ENCODE results near the gene PRM3. TPM values are rescaled to one million over a fixed set of nuclear protein-coding genes. Genes with fewer than 3 reads are reported as not detected.

The PRM3 gene
- total RNA-seq, 1 donor from 2014 or later = not detected

DNA sequence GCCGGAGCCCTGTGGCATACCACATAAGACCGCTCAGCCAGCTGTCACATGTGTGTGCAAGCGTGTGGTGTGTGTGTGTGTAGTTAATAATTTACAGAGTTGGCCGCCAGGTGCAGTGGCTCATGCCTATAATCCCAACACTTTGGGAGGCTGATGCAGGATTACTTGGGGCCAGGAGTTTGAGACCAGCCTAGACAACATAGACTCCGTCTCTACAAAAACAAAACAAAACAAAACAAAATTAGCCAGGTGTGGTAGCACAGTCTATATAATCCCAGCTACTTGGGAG, 37.8 kb downstream of the PRM3 start:
- H3K9me3 ChIP-seq (ENCODE audit: low read depth) = no peaks in the 10 kb centered on the region
- no peaks in the 10 kb centered on the region for H4K20me1 ChIP-seq (ENCODE audit: low read depth)
- TF ChIP-seq, protein P1, sequence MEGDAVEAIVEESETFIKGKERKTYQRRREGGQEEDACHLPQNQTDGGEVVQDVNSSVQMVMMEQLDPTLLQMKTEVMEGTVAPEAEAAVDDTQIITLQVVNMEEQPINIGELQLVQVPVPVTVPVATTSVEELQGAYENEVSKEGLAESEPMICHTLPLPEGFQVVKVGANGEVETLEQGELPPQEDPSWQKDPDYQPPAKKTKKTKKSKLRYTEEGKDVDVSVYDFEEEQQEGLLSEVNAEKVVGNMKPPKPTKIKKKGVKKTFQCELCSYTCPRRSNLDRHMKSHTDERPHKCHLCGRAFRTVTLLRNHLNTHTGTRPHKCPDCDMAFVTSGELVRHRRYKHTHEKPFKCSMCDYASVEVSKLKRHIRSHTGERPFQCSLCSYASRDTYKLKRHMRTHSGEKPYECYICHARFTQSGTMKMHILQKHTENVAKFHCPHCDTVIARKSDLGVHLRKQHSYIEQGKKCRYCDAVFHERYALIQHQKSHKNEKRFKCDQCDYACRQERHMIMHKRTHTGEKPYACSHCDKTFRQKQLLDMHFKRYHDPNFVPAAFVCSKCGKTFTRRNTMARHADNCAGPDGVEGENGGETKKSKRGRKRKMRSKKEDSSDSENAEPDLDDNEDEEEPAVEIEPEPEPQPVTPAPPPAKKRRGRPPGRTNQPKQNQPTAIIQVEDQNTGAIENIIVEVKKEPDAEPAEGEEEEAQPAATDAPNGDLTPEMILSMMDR (IDR thresholded peaks at IDR 0.05) = no peak
- TF ChIP-seq EZH2 (IDR thresholded peaks at IDR 0.05) (no peak), EZH2phosphoT487 (IDR thresholded peaks at IDR 0.05) (no peak)
- H3K4me2 ChIP-seq = no peak overlapping the region
- no peak overlapping the region for H3K4me3 Mint-ChIP-seq
- H3K27me3 ChIP-seq = no peaks in the 10 kb centered on the region
- no peaks in the 10 kb centered on the region for H3K36me3 ChIP-seq
- peaks cover 2% of the 10 kb centered on the region for H3K4me1 Mint-ChIP-seq
- no peaks in the 10 kb centered on the region for H3K36me3 Mint-ChIP-seq
- H2AFZ ChIP-seq (replicated peaks) = no peak overlapping the region
- H3K79me2 ChIP-seq (ENCODE audit: low read depth) = no peaks in the 10 kb centered on the region
- H3F3A ChIP-seq (ENCODE audit: low read depth) = no peaks in the 10 kb centered on the region
- H3K27ac ChIP-seq = no peak overlapping the region
- H3K9me3 Mint-ChIP-seq = no peaks in the 10 kb centered on the region
- H3K27me3 Mint-ChIP-seq (ENCODE audit: insufficient read depth, low read depth) = peaks cover 5% of the 10 kb centered on the region
- no peak overlapping the region for H3K27ac Mint-ChIP-seq
- H3K4me3 ChIP-seq = no peak overlapping the region
- no peak for DNase-seq (ENCODE audit: low spot score)
- no peaks in the 10 kb centered on the region for H3K4me1 ChIP-seq
- no peak overlapping the region for H3K9ac ChIP-seq

DNA sequence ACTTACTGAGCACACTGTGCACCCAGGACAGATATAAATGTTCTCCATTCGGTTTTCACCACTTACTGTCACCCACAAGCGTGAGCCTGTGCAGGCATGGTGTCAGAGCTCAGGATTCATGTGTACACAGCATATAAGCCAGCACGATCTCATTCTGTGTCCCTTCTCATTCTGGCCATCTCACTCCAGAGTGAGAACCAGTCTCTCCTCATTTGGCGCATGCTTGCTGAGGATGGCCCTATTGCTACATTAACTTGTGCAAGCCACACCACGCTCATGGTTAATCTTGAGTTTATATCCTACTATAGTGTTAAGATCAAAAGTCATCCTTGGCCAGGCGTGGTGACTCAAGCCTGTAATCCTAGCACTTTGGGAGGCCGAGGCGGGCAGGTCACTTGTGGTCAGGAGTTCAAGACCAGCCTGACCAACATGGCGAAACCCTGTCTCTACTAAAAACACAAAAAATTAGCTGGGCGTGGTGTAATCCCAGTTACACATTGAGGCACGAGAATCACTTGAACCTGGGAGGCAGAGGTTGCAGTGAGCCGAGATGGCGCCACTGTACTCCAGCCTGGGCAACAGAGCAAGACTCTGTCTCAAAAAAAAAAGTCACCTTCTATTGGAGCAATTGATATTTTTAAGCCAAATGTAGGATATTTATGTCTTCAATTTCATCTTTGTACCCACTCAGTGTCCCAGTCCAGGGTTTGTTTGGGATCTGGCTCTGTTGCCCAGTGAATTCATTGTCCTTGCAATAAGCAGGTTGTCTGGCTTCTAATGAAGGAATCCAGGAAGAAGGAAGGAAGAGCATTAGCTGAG, 38.3 kb downstream of the PRM3 start:
- H3K27me3 ChIP-seq = no peaks in the 10 kb centered on the region
- H3K4me1 ChIP-seq = no peaks in the 10 kb centered on the region
- no peak for DNase-seq (ENCODE audit: low spot score)
- H3K4me3 ChIP-seq = no peak overlapping the region
- TF ChIP-seq EZH2phosphoT487 (IDR thresholded peaks at IDR 0.05) = no peak
- TF ChIP-seq EZH2 (IDR thresholded peaks at IDR 0.05) = no peak
- TF ChIP-seq, protein P1 (IDR thresholded peaks at IDR 0.05) = no peak
- H3K9me3 Mint-ChIP-seq = no peaks in the 10 kb centered on the region
- no peak overlapping the region for H3K27ac Mint-ChIP-seq
- H3K9ac ChIP-seq = no peak overlapping the region
- peaks cover 5% of the 10 kb centered on the region for H3K27me3 Mint-ChIP-seq (ENCODE audit: insufficient read depth, low read depth)
- H3K4me1 Mint-ChIP-seq = peaks cover 2% of the 10 kb centered on the region
- H3K9me3 ChIP-seq (ENCODE audit: low read depth) = no peaks in the 10 kb centered on the region
- no peaks in the 10 kb centered on the region for H3K36me3 Mint-ChIP-seq
- H2AFZ ChIP-seq (replicated peaks) = no peak overlapping the region
- no peak overlapping the region for H3K4me3 Mint-ChIP-seq
- no peaks in the 10 kb centered on the region for H3K36me3 ChIP-seq
- no peak overlapping the region for H3K4me2 ChIP-seq
- no peaks in the 10 kb centered on the region for H3F3A ChIP-seq (ENCODE audit: low read depth)
- no peaks in the 10 kb centered on the region for H3K79me2 ChIP-seq (ENCODE audit: low read depth)
- no peaks in the 10 kb centered on the region for H4K20me1 ChIP-seq (ENCODE audit: low read depth)
- H3K27ac ChIP-seq = no peak overlapping the region

DNA sequence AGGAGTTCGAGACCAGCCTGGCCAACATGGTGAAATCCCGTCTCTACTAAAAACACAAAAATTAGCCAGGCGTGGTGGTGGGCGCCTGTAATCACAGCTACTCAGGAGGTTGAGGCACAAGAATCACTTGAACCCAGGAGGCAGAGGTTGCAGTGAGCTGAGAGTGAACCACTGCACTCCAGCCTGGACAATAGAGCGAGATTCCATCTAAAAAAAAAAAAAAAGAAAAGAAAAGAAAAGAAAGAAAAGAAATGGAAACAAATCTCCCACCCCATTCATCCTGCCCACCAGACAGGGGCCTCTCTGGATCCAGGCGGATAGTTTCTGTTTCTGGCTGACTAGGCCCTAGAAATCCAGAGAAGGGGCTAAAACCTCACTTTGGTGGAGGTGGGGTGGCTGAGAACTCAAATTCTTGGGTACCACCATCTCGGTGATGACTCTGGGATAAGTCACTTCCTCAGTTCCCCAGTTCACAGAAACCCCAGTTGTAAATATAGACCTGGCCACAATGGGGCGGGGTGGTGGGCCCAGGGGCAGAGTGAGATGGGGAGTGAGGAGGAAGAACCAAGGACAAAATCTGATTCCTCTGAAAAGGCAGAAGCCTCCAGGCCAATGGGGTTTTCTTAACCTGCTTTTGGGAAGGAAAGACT, 39.6 kb downstream of the PRM3 start:
- H3K27me3 ChIP-seq = no peaks in the 10 kb centered on the region
- H4K20me1 ChIP-seq (ENCODE audit: low read depth) = no peaks in the 10 kb centered on the region
- H3K9ac ChIP-seq = no peak overlapping the region
- no peak overlapping the region for H3K4me3 ChIP-seq
- no peak overlapping the region for H2AFZ ChIP-seq (replicated peaks)
- no peaks in the 10 kb centered on the region for H3K9me3 Mint-ChIP-seq
- TF ChIP-seq, protein P1 (IDR thresholded peaks at IDR 0.05) = no peak
- TF ChIP-seq EZH2phosphoT487 (IDR thresholded peaks at IDR 0.05) (no peak), EZH2 (IDR thresholded peaks at IDR 0.05) (no peak)
- DNase-seq (ENCODE audit: low spot score) = no peak
- no peak overlapping the region for H3K4me3 Mint-ChIP-seq
- H3K4me2 ChIP-seq = no peak overlapping the region
- no peaks in the 10 kb centered on the region for H3K36me3 Mint-ChIP-seq
- H3K36me3 ChIP-seq = no peaks in the 10 kb centered on the region
- H3K79me2 ChIP-seq (ENCODE audit: low read depth) = no peaks in the 10 kb centered on the region
- peaks cover 8% of the 10 kb centered on the region for H3K27me3 Mint-ChIP-seq (ENCODE audit: insufficient read depth, low read depth)
- H3K9me3 ChIP-seq (ENCODE audit: low read depth) = no peaks in the 10 kb centered on the region
- peaks cover 2% of the 10 kb centered on the region for H3K4me1 Mint-ChIP-seq
- no peaks in the 10 kb centered on the region for H3F3A ChIP-seq (ENCODE audit: low read depth)
- no peak overlapping the region for H3K27ac ChIP-seq
- H3K4me1 ChIP-seq = no peaks in the 10 kb centered on the region
- no peak overlapping the region for H3K27ac Mint-ChIP-seq
